Breast epithelium (tissue), 4 donors: ENCODE results near the gene POU2F2. TPM values are rescaled to one million over a fixed set of nuclear protein-coding genes. Genes with fewer than 3 reads are reported as not detected.

Experiments
- DNase-seq, 2 donors: peaks; one replicate each; pipeline ENCODE4 v3.0.0-alpha.2; 2019; ENCODE audit warnings: low spot score in 2 of 2
- H3K27ac ChIP-seq, 2 donors: fragments of 200-600 bp; sonication (generic) in 1 of 2; one replicate each; pipeline ENCODE4 v1.5.1; 2016 to 2019; ENCODE audit warnings: mild to moderate bottlenecking in 1 of 2
- H3K27me3 ChIP-seq, 2 donors: fragments of 200-600 bp; sonication (generic) in 1 of 2; one replicate each; pipeline versions ENCODE4 v1.5.1 to v1.6.0; 2017 to 2019; ENCODE audit warnings: control low read depth in 1 of 2, mild to moderate bottlenecking in 1 of 2
- H3K36me3 ChIP-seq: fragments of 200-600 bp; one replicate; pipeline ENCODE4 v1.5.1; 2019
- H3K4me1 ChIP-seq, 2 donors: fragments of 200-600 bp; sonication (generic); one replicate each; pipeline ENCODE4 v1.5.1; 2016 to 2019; ENCODE audit warnings: control low read depth in 1 of 2
- H3K4me3 ChIP-seq, 3 donors: fragments of 200-600 bp; sonication (generic); 1 replicate in 2 of 3; 2 replicates in 1 of 3; pipeline ENCODE4 v1.5.1; 2016 to 2019; ENCODE audit warnings: mild to moderate bottlenecking in 3 of 3, moderate library complexity in 2 of 3
- H3K9me3 ChIP-seq, 2 donors: fragments of 200-600 bp; sonication (generic) in 1 of 2; one replicate each; pipeline ENCODE4 v1.5.1; 2016 to 2019; ENCODE audit warnings: control low read depth in 1 of 2
- CTCF ChIP-seq, 3 donors: fragments of 450-650 bp; IDR thresholded peaks; one replicate each; pipeline ENCODE4 v1.5.1; 2016 to 2017; ENCODE audit warnings: antibody characterized with exemption in 3 of 3, mild to moderate bottlenecking in 3 of 3, moderate library complexity in 3 of 3
- POLR2A ChIP-seq: fragments of 450-650 bp; IDR thresholded peaks from one replicate; pipeline ENCODE4 v1.6.1; 2016; ENCODE audit warnings: antibody characterized with exemption, mild to moderate bottlenecking, moderate library complexity
- POLR2AphosphoS5 ChIP-seq, 3 donors: sonication (generic); formaldehyde crosslinking; IDR thresholded peaks; one replicate each; pipeline ENCODE4 v1.6.1; 2017; ENCODE audit warnings: antibody characterized with exemption in 3 of 3
- intact Hi-C: fragments of 100-400 bp; cut with DNase I; formaldehyde crosslinking; loops from one replicate; pipeline ENCODE4 v1.15.1; 2023; ENCODE audit warnings: low total_unique reads
- total RNA-seq, 3 donors: library from RNA; depleted of rRNA; stranded (reverse); fragments of >200 nt; gene quantifications; one replicate each; pipeline ENCODE4 v1.1.0, GENCODE V29; 2016

POU2F2 gene
- total RNA-seq, 3 donors from 2014 or later, result 1.2 to 2.9 (median 1.6) TPM

GRCh38 chr19:42040031-42040430 is 92.2 kb downstream of the POU2F2 start:
- H3K4me1 ChIP-seq, result no peaks in the 10 kb centered on the region
- no peak overlapping the region for H3K27ac ChIP-seq
- H3K36me3 ChIP-seq, result no peaks in the 10 kb centered on the region
- intact Hi-C loops, result no loop called here
- no peaks in the 10 kb centered on the region for H3K27me3 ChIP-seq
- TF ChIP-seq POLR2A (no peak), CTCF (IDR thresholded peaks at IDR 0.05) (no peak), POLR2AphosphoS5 (IDR thresholded peaks at IDR 0.05) (no peak)
- DNase-seq, result no peak
- H3K4me3 ChIP-seq, result no peak overlapping the region
- no peaks in the 10 kb centered on the region for H3K9me3 ChIP-seq

- Histone ChIP-seq H3K27ac (no peak overlapping the region), H3K9me3 (no peaks in the 10 kb centered on the region), H3K36me3 (no peaks in the 10 kb centered on the region), H3K4me1 (no peaks in the 10 kb centered on the region), H3K27me3 (no peaks in the 10 kb centered on the region), H3K4me3 (no peak overlapping the region)
- no peak for DNase-seq
- intact Hi-C loops, result no loop called here
- TF ChIP-seq POLR2AphosphoS5 (IDR thresholded peaks at IDR 0.05) (no peak), CTCF (IDR thresholded peaks at IDR 0.05) (no peak), POLR2A (no peak)
These were observed 93.6 kb downstream of the POU2F2 start for GRCh38 chr19:42038666-42039065.

- intact Hi-C loops, result no loop called here
- no peaks in the 10 kb centered on the region for H3K9me3 ChIP-seq
- no peaks in the 10 kb centered on the region for H3K4me1 ChIP-seq
- H3K36me3 ChIP-seq, result no peaks in the 10 kb centered on the region
- H3K27ac ChIP-seq, result no peak overlapping the region
- TF ChIP-seq POLR2A (no peak), CTCF (IDR thresholded peaks at IDR 0.05) (no peak), POLR2AphosphoS5 (IDR thresholded peaks at IDR 0.05) (no peak)
- DNase-seq, result no peak
- H3K4me3 ChIP-seq, result no peak overlapping the region
- no peaks in the 10 kb centered on the region for H3K27me3 ChIP-seq
These were observed 94.6 kb downstream of the POU2F2 start for GRCh38 chr19:42037649-42038048.

Other genes starting within 250 kb of the POU2F2 start
- gene ARHGEF1, start 249.3 kb downstream of the POU2F2 start, total RNA-seq, result 10 to 100 TPM; 55.0 to 61.9 (median 55.7) TPM
- gene ERFL, start 204.0 kb downstream of the POU2F2 start, total RNA-seq, result under 1 TPM in 1 of 3 donors, not detected in 2; 0.15 TPM
- gene RABAC1, start 173.1 kb downstream of the POU2F2 start, total RNA-seq, result 100 to 1,000 TPM; 150 to 190 (median 153) TPM
- not detected for gene ATP1A3, start 138.2 kb downstream of the POU2F2 start, total RNA-seq
- 1 to 10 TPM in 2 of 3 donors, not detected in 1; 1.6 to 1.9 TPM for gene GRIK5, start 62.2 kb downstream of the POU2F2 start, total RNA-seq
- 10 to 100 TPM; 13.8 to 19.2 (median 15.1) TPM for gene ZNF574, start 56.3 kb downstream of the POU2F2 start, total RNA-seq
- gene DEDD2, start 85.2 kb upstream of the POU2F2 start, total RNA-seq, result 10 to 100 TPM; 31.4 to 64.0 (median 37.0) TPM
- gene ZNF526, start 87.9 kb upstream of the POU2F2 start, total RNA-seq, result 1 to 10 TPM; 4.0 to 6.9 (median 6.0) TPM
- gene GSK3A, start 110.2 kb upstream of the POU2F2 start, total RNA-seq, result 10 to 100 TPM; 18.7 to 22.1 (median 19.8) TPM
- 10 to 100 TPM; 11.4 to 38.6 (median 24.3) TPM for gene ERF, start 122.7 kb upstream of the POU2F2 start, total RNA-seq
- gene CIC, start 136.8 kb upstream of the POU2F2 start, total RNA-seq, result 10 to 100 TPM; 20.2 to 25.6 (median 24.9) TPM
- 1 to 10 TPM in 1 of 3 donors, under 1 TPM in 2; 0.33 to 2.6 (median 0.48) TPM for gene PRR19, start 169.7 kb upstream of the POU2F2 start, total RNA-seq
- 10 to 100 TPM in 2 of 3 donors, 1 to 10 TPM in 1; 7.5 to 32.4 (median 28.5) TPM for gene PAFAH1B3, start 170.2 kb upstream of the POU2F2 start, total RNA-seq
- gene TMEM145, start 180.9 kb upstream of the POU2F2 start, total RNA-seq, result under 1 TPM in 2 of 3 donors, not detected in 1; 0.33 to 0.59 TPM
- gene MEGF8, start 193.2 kb upstream of the POU2F2 start, total RNA-seq, result 10 to 100 TPM in 2 of 3 donors, 1 to 10 TPM in 1; 9.7 to 15.5 (median 10.8) TPM